ENCODE results near the gene EML3. TPM values are rescaled to one million over a fixed set of nuclear protein-coding genes. Genes with fewer than 3 reads are reported as not detected.
A peak's percentile ranks its signal among the peaks of the same experiment; 100 is the strongest.

EML3 gene
- total RNA-seq, 2 donors from 2014 or later: 51.5 to 57.7 TPM

GRCh38 chr11:62605902-62606301 is 6.7 kb downstream of the EML3 start:
- Mint-ChIP-seq H3K4me1 (peaks cover 29% of the 10 kb centered on the region), H3K9me3 (no peaks in the 10 kb centered on the region), H3K27ac (no peak overlapping the region), H3K4me3 (no peak overlapping the region), H3K36me3 (ENCODE audit: low read depth) (peaks cover 28% of the 10 kb centered on the region), H3K27me3 (ENCODE audit: insufficient read depth) (peaks cover 24% of the 10 kb centered on the region)
- H3K4me3 ChIP-seq (ENCODE audit: low read length): no peak overlapping the region
- no peaks in the 10 kb centered on the region for H3K9me3 ChIP-seq (ENCODE audit: control insufficient read depth, low read length)
- TF ChIP-seq CTCF (conservative IDR thresholded peaks at IDR 0.05): no peak
- H3K4me1 ChIP-seq (ENCODE audit: control insufficient read depth, insufficient read depth, low read length): peaks cover 4% of the 10 kb centered on the region
- H3K27me3 ChIP-seq (ENCODE audit: control insufficient read depth, insufficient read depth, low read length, poor library complexity, severe bottlenecking): peaks cover 11% of the 10 kb centered on the region
- no peak for DNase-seq
- H3K9ac ChIP-seq (ENCODE audit: extremely low read depth, low read length, poor library complexity, severe bottlenecking): no peak overlapping the region
- H3K27ac ChIP-seq (ENCODE audit: low read depth, low read length): no peak overlapping the region
- no peaks in the 10 kb centered on the region for H3K36me3 ChIP-seq (ENCODE audit: control insufficient read depth, insufficient read depth, low read length)
- WGBS, 2 experiments (ENCODE audit: insufficient coverage in 1 of 2, insufficient read length in 1 of 2): 94% methylated on average over 14 to 15 of the region's 15 CpGs

- Mint-ChIP-seq H3K4me3 (no peak overlapping the region), H3K36me3 (ENCODE audit: low read depth) (peaks cover 28% of the 10 kb centered on the region)
- no peak overlapping the region for H3K9ac ChIP-seq (ENCODE audit: extremely low read depth, low read length, poor library complexity, severe bottlenecking)
These were observed 7.1 kb downstream of the EML3 start for GRCh38 chr11:62605467-62605866.

GRCh38 chr11:62604460-62605120 is 8.0 kb downstream of the EML3 start:
- WGBS, 2 experiments (ENCODE audit: insufficient coverage in 1 of 2, insufficient read length in 1 of 2): 71 to 79% methylated on average over 10 to 13 of the region's 13 CpGs
- no peak for TF ChIP-seq CTCF (conservative IDR thresholded peaks at IDR 0.05)

More at GRCh38 chr11:62605467-62605866, 7.1 kb downstream of the EML3 start:
- Mint-ChIP-seq H3K27me3 (ENCODE audit: insufficient read depth) (peaks cover 24% of the 10 kb centered on the region), H3K4me1 (peaks cover 30% of the 10 kb centered on the region), H3K9me3 (no peaks in the 10 kb centered on the region), H3K27ac (no peak overlapping the region)
- Histone ChIP-seq H3K27ac (ENCODE audit: low read depth, low read length) (no peak overlapping the region), H3K27me3 (ENCODE audit: control insufficient read depth, insufficient read depth, low read length, poor library complexity, severe bottlenecking) (peaks cover 11% of the 10 kb centered on the region), H3K4me1 (ENCODE audit: control insufficient read depth, insufficient read depth, low read length) (peaks cover 4% of the 10 kb centered on the region), H3K9me3 (ENCODE audit: control insufficient read depth, low read length) (no peaks in the 10 kb centered on the region), H3K4me3 (ENCODE audit: low read length) (no peak overlapping the region), H3K36me3 (ENCODE audit: control insufficient read depth, insufficient read depth, low read length) (no peaks in the 10 kb centered on the region)
- 98% methylated on average over 6 of the region's 6 CpGs for WGBS, 2 experiments (ENCODE audit: insufficient coverage in 1 of 2, insufficient read length in 1 of 2)
- no peak for DNase-seq
- no peak for TF ChIP-seq CTCF (conservative IDR thresholded peaks at IDR 0.05)

More at GRCh38 chr11:62604460-62605120, 8.0 kb downstream of the EML3 start:
- peaks cover 4% of the 10 kb centered on the region for H3K36me3 ChIP-seq (ENCODE audit: control insufficient read depth, insufficient read depth, low read length)
- peak; percentile 63 for DNase-seq
- Mint-ChIP-seq H3K27me3 (ENCODE audit: insufficient read depth) (peaks cover 24% of the 10 kb centered on the region), H3K36me3 (ENCODE audit: low read depth) (peaks cover 29% of the 10 kb centered on the region), H3K4me1 (peaks cover 39% of the 10 kb centered on the region), H3K4me3 (no peak overlapping the region), H3K27ac (no peak overlapping the region), H3K9me3 (no peaks in the 10 kb centered on the region)
- peak overlapping the region; percentile 3 for H3K27ac ChIP-seq (ENCODE audit: low read depth, low read length)
- no peaks in the 10 kb centered on the region for H3K9me3 ChIP-seq (ENCODE audit: control insufficient read depth, low read length)
- no peak overlapping the region for H3K4me3 ChIP-seq (ENCODE audit: low read length)
- peaks cover 4% of the 10 kb centered on the region for H3K4me1 ChIP-seq (ENCODE audit: control insufficient read depth, insufficient read depth, low read length)
- H3K27me3 ChIP-seq (ENCODE audit: control insufficient read depth, insufficient read depth, low read length, poor library complexity, severe bottlenecking): peaks cover 11% of the 10 kb centered on the region
- H3K9ac ChIP-seq (ENCODE audit: extremely low read depth, low read length, poor library complexity, severe bottlenecking): no peak overlapping the region

All from endodermal cell (in vitro differentiated cells).